ENCODE data around the gene RAB40B.

Gene RAB40B

DNA sequence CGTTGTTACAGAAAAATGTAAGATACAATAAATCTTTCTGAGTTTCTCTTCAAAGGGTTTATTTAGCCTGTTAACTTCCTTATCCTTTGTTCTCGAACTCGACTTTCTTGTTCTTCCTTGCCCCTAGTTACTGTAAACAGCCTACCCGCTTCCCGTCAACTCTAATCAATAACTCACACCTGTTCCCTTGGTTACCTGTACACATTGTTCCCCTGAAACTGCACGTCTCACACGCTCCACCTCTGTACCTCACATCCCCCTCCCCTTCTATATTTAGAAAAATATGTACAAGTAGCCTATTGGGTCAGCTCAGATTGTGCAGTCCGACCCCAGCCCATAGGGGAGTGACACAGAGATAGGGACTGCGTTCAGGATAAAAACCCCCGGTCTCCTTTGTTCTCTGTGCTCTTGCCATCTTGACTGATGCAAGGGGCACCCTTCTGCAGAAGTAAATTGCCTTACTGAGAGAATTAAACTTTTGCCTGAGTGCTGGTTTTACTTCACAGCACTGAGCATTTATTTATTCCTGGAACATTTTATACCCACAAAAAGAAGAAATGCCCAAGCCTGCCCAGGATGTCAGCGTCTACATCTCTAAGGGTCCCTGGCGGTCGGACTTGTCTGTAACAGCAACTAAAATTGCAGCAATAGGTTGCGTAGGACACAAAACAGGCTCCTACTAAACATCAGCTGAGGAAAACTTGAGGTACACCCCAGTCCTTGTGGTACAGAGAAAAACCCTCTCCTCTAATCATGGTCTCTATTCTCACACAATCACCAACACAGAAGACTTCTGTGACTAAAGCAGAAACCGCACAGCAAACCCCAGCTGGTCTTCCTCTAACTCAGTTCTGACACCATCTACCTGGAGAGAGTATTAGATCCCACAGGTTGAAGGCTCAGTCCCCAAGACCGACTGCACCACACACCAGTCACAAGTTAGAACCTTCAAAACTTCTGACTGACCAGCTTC is 61.6 kb downstream of the RAB40B start:
- Mint-ChIP-seq H3K4me3 (no peak overlapping the region), H3K36me3 (peaks cover 14% of the 10 kb centered on the region)

DNA sequence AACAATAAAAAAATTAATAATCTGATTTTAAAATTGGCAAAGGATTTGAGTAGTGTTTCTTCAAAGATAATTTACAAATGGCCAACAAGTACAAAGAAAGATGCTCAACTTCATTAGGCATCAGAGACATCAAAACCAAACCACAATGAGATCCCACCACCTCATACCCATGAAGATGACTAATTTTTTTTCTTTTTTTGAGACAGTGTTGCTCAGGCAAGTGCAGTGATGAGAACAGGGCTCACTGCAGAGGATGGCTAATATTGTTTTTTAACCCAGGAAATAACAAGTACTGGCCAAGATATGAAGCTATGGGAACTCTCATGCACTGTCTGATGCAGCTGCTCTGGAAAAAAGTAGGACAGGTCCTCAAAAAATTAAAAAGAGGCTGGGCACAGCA is 65.2 kb downstream of the RAB40B start:
- Mint-ChIP-seq H3K27me3 (no peaks in the 10 kb centered on the region), H3K4me1 (peaks cover 40% of the 10 kb centered on the region), H3K4me3 (no peak overlapping the region), H3K27ac (no peak overlapping the region), H3K9me3 (no peaks in the 10 kb centered on the region), H3K36me3 (peaks cover 20% of the 10 kb centered on the region)

More for the DNA sequence above, 61.6 kb downstream of the RAB40B start:
- Mint-ChIP-seq H3K9me3 (no peaks in the 10 kb centered on the region), H3K4me1 (peaks cover 43% of the 10 kb centered on the region), H3K27me3 (no peaks in the 10 kb centered on the region), H3K27ac (no peak overlapping the region)

DNA sequence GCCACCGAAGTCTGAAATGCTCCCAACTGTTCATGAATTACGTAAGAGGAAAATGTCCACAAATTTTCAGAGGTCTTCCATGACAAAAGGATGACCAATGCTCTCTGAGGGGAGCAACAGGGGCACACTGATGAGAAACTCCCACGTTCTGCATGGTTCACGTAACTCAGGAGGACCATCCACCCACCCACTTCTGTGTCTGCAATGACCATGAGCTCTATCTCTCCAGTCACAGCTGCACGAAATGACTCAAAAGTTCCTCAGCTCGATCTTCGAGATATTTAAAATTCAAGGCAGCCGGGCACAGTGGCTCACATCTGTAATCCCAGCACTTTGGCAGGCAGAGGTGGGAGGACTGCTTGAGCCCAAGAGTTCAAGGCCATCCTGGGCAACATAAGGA is 66.0 kb downstream of the RAB40B start:
- Mint-ChIP-seq H3K4me3 (no peak overlapping the region), H3K4me1 (peaks cover 36% of the 10 kb centered on the region), H3K27me3 (no peaks in the 10 kb centered on the region), H3K27ac (no peak overlapping the region), H3K36me3 (peaks cover 20% of the 10 kb centered on the region), H3K9me3 (no peaks in the 10 kb centered on the region)

DNA sequence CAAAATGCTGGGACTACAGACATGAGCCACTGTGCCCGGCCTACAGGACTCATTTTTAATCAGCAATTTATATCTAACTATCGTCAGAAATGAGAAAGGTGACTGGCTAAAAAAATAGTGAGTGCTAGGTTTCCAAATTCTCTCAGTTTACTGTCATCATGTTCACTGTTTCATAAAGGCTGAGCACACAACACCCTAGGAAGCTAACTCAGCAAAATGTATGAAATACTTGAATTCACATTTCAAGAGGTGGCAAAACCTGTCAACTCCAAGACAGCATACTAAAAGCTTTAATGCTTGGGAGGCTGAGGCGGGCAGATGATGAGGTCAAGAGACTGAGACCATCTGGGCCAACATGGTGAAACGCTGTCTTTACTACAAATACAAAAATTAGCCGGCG is 67.0 kb downstream of the RAB40B start:
- Mint-ChIP-seq H3K27ac (no peak overlapping the region), H3K36me3 (peaks cover 16% of the 10 kb centered on the region), H3K9me3 (no peaks in the 10 kb centered on the region), H3K4me1 (peaks cover 27% of the 10 kb centered on the region), H3K4me3 (no peak overlapping the region), H3K27me3 (no peaks in the 10 kb centered on the region)

DNA sequence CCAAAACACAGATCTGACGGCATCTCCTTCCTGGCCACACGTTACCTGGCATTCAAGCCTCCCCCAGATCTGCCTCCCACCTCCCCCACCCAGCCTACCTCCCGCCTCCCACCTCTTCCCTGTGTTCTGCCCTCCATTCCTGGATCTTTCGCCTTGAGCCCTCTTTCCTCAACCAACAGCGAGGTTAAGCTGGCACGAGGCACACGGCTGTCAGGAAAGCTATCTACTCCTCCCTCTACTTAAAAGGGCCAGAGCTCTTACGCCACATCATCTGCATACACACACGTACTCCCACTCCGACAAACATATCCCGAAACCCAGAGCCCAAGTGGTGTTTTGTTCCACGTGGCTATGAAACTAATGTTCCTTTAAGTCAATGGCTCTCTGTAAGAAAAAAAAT is 68.3 kb downstream of the RAB40B start:
- H3K27me3 Mint-ChIP-seq: no peaks in the 10 kb centered on the region
- H3K36me3 Mint-ChIP-seq: peaks cover 16% of the 10 kb centered on the region
- H3K4me1 Mint-ChIP-seq: peaks cover 23% of the 10 kb centered on the region
- H3K9me3 Mint-ChIP-seq: no peaks in the 10 kb centered on the region
- H3K27ac Mint-ChIP-seq: no peak overlapping the region
- H3K4me3 Mint-ChIP-seq: no peak overlapping the region

DNA sequence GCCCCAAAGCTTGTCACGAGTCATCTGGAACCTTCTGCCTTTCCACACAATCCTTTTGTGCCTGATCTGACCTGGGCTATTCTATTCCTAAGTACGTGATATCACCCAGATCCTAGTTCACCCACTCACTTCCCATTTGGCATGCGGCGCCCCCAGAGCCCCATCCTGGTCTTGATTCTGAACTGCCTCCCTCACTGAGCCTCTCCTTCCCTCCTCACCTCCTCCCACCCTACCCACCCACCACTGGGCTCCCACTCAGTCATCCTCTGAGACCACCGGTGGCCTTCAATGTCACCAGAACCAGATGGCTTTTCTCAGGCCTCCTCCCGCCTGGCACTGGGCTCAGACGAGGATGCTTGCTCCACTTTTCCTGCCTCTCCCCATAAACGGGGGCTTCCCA is 68.8 kb downstream of the RAB40B start:
- Mint-ChIP-seq H3K9me3 (no peaks in the 10 kb centered on the region), H3K4me1 (peaks cover 18% of the 10 kb centered on the region), H3K36me3 (peaks cover 15% of the 10 kb centered on the region), H3K27ac (no peak overlapping the region), H3K4me3 (no peak overlapping the region), H3K27me3 (no peaks in the 10 kb centered on the region)

DNA sequence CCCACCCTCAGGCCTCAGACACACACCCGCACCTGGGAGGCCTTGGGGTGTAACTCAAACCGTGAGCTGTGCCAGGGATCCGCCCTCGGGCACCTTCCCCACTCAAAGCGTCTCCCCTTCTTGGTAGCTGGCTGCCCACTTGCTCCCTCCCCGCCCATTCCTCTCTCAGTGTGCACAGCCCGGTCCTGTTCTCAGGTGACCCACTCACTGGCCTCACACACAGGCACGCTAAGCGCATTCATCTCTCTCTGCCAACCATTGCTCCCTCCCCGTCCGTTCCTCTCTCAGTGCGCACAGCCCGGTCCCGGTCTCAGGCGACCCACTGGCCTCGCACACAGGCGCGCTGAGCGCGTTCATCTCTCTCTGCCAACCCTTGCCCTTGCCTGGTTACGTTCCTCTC is 71.1 kb downstream of the RAB40B start:
- peaks cover 5% of the 10 kb centered on the region for H3K4me1 Mint-ChIP-seq
- H3K4me3 Mint-ChIP-seq: no peak overlapping the region
- H3K27ac Mint-ChIP-seq: no peak overlapping the region
- no peaks in the 10 kb centered on the region for H3K27me3 Mint-ChIP-seq
- H3K36me3 Mint-ChIP-seq: peaks cover 16% of the 10 kb centered on the region
- H3K9me3 Mint-ChIP-seq: no peaks in the 10 kb centered on the region

DNA sequence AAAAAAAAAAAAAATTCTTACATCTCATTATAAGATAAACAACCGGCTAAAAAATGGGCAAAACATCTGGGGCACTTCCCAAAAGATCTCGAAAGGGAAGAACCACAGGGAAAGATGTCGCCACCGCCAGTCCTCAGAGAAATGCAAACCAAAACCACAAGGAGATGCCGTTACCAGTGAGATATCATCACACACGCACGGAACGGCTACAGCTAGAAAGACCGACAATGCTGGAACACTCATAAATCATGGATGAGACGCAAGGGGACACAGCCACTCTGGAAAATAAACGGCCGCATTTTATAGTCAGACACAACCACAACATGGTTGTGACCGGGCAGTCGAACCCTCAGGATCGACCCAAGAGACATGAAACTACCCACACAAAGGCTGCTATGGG is 74.8 kb downstream of the RAB40B start:
- Mint-ChIP-seq H3K27ac (no peak overlapping the region), H3K27me3 (no peaks in the 10 kb centered on the region), H3K4me3 (no peak overlapping the region), H3K36me3 (peaks cover 13% of the 10 kb centered on the region), H3K9me3 (no peaks in the 10 kb centered on the region), H3K4me1 (no peaks in the 10 kb centered on the region)

DNA sequence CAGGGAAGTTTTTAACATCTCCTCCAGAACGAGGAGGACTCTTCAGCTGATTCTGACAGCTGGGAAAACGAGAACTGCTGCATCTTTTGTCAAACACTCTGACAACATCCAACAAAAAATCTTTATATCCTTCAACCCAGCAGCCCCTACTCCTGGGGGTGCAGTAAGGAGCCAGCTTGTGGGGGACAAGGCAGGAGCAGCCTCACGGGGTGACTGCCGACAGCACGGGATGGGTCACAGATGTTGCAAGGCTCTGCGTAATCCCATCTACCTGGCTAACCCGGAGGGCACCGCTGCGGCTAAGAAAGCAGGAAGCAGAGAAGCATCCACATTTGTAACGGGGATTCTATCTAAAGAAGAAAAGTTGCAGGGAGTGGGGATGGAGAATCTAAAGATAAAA is 78.9 kb downstream of the RAB40B start:
- Mint-ChIP-seq H3K9me3 (no peaks in the 10 kb centered on the region), H3K4me3 (no peak overlapping the region), H3K27ac (no peak overlapping the region), H3K4me1 (no peaks in the 10 kb centered on the region), H3K36me3 (peaks cover 10% of the 10 kb centered on the region), H3K27me3 (no peaks in the 10 kb centered on the region)

DNA sequence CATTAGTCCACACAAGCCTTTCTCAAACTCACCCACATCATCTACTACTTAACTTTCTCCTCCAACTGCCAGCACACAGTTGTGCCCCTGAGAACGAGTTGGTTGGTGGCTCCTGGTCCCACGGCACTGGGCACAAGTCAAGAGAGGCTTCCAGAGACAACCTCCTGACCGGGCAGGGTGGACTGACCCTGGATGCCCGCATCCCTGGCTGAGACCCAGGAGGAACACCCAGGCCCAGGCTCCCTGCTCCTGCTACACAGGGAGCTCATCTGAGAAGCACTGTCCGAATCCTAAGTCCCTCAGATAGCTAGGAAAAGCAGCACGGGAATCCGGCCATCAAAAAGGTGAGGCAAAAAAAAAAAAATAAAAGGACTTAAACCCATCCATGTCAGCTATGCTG is 79.3 kb downstream of the RAB40B start:
- H3K27me3 Mint-ChIP-seq: no peaks in the 10 kb centered on the region

DNA sequence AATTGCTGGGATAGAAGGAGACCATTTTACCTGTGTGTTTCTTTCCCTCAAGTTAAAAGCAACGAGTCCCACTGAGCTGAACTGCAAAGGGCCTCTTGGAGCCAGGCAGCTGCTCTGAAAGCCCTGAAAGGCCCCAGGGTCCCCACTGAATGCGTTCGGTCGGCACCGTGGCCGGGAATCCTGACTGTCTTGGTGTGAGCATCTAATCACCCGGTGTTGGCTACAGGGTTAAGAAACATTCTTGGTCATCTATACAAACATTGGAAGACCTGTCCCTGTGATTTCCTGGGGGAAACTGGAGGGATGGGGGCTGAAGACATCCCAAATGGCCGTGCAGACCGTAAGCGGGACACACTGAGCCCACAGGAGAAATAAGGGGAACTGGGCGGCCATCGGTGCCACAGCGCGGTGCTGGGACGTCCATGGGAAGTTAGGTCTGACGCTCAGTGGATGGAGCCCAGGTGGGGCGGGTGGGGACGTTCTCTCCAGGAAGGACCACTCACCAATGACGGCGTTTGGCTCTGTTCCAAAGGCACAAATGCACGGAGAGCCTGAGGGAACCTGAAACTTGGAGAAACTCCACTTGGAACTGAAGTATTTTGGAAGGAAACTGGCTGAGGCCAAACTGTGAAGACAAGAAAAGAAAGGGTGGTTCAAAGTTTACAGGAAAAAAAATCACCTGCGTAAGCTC is 82.3 kb downstream of the RAB40B start:
- Mint-ChIP-seq H3K27ac (no peak overlapping the region), H3K9me3 (no peaks in the 10 kb centered on the region), H3K4me1 (no peaks in the 10 kb centered on the region), H3K36me3 (peaks cover 12% of the 10 kb centered on the region), H3K27me3 (no peaks in the 10 kb centered on the region), H3K4me3 (no peak overlapping the region)

More for the DNA sequence above, 79.3 kb downstream of the RAB40B start:
- peaks cover 12% of the 10 kb centered on the region for H3K36me3 Mint-ChIP-seq
- no peak overlapping the region for H3K4me3 Mint-ChIP-seq
- H3K27ac Mint-ChIP-seq: no peak overlapping the region
- H3K4me1 Mint-ChIP-seq: no peaks in the 10 kb centered on the region
- H3K9me3 Mint-ChIP-seq: no peaks in the 10 kb centered on the region

DNA sequence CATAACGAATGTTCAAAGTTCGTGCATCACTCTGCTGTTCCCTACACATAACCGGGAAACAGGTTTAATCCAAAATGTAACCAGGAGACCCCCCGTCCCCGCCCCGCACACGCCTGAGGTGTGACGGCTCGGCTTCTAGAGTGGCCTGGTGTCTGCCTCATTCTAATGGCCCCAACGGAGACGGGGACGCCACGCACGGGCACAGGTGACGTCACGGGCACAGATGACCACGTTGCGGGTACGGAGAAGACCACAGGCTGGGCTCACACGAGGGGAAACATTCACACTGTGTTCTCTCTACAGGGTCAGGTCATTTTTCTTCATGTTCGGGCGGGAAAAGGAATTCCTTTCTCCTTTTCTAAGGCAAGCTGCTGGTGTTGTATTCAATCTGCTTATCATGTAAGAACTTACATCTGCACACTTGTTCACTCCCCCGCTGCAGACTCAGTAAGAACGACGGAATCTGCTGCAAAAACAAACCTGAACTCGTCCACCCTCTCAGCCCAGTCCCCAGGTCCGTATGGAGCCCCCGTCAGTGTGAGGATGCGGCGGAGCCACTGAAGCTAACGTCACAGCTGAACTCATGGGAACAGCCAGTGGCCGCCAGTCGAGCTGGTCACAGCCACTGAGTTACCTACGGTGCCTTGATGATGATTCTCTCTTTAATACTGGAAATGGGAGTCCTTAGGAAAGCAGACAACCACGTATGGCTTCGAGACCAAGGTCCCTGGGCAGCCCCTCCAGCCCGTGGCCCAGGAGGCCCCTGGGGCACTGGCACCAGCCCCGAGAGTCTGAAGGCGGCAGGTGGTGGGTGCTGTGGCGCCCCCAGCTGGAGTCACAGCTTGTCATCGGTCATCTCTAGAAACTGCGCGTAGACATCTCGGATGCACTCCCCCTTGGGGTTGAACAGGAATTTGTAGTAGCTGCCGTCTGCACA is 83.1 kb downstream of the RAB40B start:
- H3K4me3 Mint-ChIP-seq: no peak overlapping the region

DNA sequence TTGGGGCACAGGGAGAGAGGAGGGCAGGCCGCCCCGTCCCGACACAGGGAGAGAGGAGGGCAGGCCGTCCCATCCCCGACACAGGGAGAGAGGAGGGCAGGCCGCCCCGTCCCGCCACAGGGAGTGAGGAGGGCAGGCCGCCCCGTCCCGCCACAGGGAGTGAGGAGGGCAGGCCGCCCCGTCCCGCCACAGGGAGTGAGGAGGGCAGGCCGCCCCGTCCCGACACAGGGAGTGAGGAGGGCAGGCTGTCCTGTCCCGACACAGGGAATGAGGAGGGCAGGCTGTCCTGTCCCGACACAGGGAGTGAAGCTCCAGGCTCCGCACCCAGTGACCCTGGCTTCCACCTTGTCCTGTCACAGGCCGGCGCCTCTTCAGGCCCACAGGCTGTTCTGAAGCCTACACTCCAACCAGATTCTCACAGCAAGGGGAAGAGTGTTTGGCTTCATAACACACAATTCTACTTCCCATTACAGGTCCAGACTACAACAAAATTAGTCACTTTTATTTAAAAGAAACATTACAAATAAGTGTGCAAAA is 84.3 kb downstream of the RAB40B start:
- Mint-ChIP-seq H3K4me1 (no peaks in the 10 kb centered on the region), H3K27ac (no peak overlapping the region), H3K9me3 (no peaks in the 10 kb centered on the region), H3K4me3 (no peak overlapping the region), H3K27me3 (no peaks in the 10 kb centered on the region), H3K36me3 (peaks cover 17% of the 10 kb centered on the region)

More for the DNA sequence above, 83.1 kb downstream of the RAB40B start:
- Mint-ChIP-seq H3K36me3 (peaks cover 12% of the 10 kb centered on the region), H3K4me1 (no peaks in the 10 kb centered on the region), H3K9me3 (no peaks in the 10 kb centered on the region), H3K27ac (no peak overlapping the region), H3K27me3 (no peaks in the 10 kb centered on the region)

DNA sequence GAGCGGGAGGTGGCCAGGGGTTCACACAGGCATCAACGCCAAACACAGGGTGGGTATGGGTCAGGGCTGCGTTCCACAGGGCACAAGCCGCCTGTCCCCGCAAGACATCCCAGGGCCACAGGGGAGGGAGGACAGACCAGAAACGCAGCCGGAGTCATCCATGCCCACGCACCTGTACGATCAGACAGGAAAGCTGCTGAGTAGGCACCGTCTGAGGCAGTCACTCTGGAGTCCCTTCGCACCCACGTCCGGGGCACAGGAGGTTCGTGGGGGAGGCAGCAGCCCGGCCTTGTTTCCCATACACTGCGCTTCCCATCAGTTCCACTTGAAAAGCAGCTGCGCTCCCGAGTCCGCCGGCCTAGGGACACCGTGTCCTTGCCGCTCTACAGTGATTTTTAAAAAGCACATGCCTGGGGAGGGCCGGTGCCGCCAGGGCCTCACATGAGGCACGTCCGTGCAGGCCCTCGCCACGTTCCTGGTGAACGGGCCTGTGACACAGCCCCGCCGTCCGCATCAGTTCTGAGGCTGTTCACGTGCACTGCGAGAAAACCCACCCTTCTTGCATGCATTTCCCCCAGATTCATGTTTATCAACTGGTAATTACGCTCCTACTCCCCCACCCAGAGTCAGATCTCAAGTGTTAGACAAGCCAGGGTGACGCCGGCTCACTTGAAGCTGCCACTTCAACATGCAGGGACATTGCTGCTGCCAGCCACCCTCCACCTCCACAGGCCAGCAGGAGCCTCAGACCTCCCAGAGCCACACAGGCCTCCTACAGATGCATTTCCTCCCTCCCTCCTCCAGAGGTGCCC is 85.0 kb downstream of the RAB40B start:
- Mint-ChIP-seq H3K4me1 (no peaks in the 10 kb centered on the region), H3K9me3 (no peaks in the 10 kb centered on the region), H3K36me3 (peaks cover 16% of the 10 kb centered on the region), H3K4me3 (no peak overlapping the region), H3K27me3 (no peaks in the 10 kb centered on the region), H3K27ac (no peak overlapping the region)

All from activated naive CD4-positive, alpha-beta T cell treated with anti-CD3 and anti-CD28 coated beads, Interleukin-2, amount 50 U/mL, for 24 hours (primary cell).